ENCODE results near the gene CCDC34.

CCDC34 gene, protein sequence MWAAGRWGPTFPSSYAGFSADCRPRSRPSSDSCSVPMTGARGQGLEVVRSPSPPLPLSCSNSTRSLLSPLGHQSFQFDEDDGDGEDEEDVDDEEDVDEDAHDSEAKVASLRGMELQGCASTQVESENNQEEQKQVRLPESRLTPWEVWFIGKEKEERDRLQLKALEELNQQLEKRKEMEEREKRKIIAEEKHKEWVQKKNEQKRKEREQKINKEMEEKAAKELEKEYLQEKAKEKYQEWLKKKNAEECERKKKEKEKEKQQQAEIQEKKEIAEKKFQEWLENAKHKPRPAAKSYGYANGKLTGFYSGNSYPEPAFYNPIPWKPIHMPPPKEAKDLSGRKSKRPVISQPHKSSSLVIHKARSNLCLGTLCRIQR

DNA sequence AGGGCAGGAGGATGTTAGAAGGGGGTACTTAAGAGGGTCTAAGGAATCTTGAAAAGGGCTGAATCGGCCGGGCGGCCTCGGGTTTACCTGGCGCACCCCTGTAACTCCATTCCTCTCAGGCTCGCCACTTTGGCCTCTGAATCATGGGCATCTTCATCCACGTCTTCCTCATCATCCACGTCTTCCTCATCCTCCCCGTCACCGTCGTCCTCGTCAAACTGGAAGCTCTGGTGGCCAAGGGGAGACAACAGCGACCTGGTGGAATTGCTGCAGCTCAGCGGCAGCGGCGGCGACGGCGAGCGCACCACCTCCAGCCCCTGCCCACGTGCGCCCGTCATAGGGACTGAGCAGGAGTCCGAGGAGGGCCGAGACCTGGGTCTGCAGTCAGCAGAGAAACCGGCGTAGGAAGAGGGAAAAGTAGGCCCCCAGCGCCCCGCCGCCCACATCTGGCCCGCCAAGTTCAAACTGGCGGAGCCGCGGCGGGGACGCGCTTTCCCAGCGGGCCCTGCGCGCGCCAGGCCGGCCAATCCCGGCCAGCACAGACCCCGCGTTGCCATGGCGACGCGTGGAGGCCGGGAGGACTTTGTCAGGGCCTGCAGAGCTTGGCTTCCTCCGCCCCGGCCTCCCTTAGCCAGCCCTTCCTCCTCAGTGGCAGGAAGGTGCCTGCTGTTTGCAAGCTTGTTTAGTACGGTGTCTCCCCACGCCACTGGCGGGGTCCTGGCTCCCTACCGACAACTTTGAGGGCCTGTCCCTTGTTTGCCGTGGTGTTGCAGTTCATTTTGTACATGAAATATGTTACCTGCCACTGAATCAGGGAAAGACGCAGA, at the start of gene CCDC34:
CCDC34 (minus strand) TSS at position 467 of the 827 bp plus-strand sequence; CDS start at position 446, 21 bp downstream.
- DNase-seq (ENCODE audit: low read depth): peak; percentile 78

GRCh38 chr11:27412192-27412691, 49.2 kb upstream of the CCDC34 start:
- DNase-seq (ENCODE audit: low read depth): no peak

- no peak for DNase-seq (ENCODE audit: low read depth)
Observed at GRCh38 chr11:27411328-27411727, 48.3 kb upstream of the CCDC34 start.

DNA sequence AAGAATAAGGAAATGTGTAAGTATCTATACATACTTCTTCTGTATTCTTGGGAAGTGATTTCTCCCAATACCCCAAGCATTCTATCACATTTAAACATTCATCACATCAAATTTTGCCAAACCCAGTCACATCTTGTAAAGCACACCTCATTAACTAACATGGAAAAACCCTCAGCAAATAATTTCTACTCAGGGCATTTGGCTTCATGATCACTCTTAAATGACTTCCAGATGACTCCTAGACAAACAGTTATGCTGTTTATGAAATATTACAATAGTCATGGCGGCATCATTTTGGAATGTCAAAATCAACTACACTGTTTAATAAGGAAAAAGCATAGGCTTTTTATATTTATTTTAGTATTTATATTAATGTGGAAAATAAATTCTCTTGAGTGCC, 47.3 kb upstream of the CCDC34 start:
- no peak for DNase-seq (ENCODE audit: low read depth)

- DNase-seq (ENCODE audit: low read depth): no peak
Observed at GRCh38 chr11:27409742-27410141, 46.7 kb upstream of the CCDC34 start.

- DNase-seq (ENCODE audit: low read depth): no peak
Observed at GRCh38 chr11:27409049-27409448, 46.0 kb upstream of the CCDC34 start.

DNA sequence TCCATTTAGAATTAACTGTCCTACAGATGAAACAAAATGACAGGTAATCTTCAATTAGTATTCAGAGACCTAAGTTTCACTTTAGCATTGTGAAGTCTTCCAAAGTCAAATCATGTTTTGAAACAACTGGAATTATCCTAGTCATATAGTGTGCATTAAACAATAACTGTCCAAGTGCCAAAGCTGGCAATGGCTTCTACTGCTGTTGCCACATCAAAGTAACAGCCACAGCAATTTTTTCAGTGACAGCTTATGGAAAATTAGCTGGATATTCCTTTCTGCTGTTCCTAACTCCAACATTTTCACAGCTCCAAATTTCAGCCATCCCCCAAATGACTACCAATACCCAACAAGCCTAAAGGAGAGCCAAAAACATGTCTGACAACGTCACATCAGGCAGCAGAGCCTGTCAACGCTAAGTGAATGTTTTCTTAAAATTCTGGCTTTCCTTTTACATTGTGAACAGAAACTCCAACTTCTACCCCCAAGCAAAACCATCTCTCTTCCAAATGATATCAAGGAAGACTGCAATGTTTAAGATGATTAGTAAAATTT, 45.3 kb upstream of the CCDC34 start:
- no peak for DNase-seq (ENCODE audit: low read depth)

- DNase-seq (ENCODE audit: low read depth): no peak
Observed at GRCh38 chr11:27406498-27407354, 43.7 kb upstream of the CCDC34 start.

GRCh38 chr11:27405134-27405533, 42.1 kb upstream of the CCDC34 start:
- DNase-seq (ENCODE audit: low read depth): no peak

DNA sequence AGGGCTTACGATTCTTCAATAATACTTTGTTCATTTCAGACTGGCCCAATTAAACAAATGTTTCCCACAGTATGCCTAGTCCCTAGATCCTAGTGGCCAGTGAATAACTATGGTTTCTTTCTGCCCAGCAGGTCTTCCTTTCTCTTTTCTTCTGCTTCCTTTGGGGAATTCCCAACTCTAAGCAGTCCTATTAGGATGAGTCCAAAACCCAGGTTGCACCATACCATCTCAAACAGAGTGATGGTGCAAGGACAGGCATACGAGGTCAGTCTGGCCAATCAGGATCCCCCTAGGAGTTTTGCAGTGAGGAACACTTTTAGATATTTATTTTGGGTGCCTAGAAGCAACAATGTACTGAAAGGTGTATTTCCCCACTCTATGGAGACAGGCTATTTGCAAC, 41.4 kb upstream of the CCDC34 start:
- no peak for DNase-seq (ENCODE audit: low read depth)

- DNase-seq (ENCODE audit: low read depth): no peak
Observed at GRCh38 chr11:27403195-27403594, 40.2 kb upstream of the CCDC34 start.

DNA sequence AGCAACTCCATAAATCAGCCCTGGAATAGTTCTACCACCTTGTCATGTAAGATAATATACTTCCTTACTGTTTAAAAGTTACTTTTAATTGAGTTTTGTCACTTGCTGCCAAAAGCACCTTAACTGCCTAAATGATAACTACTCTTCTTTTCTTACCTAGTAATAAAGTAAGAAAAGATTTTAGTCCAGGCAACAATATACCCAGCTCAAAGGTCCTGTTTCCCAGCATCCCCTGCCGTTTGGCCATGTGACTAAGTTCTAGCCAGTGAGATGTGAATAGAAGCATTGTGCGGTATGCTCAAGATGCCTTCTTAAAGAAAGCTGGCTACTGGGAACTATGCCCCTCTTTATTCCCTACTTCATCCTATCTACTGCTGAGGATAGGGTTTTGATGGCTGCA, 39.4 kb upstream of the CCDC34 start:
- no peak for DNase-seq (ENCODE audit: low read depth)

GRCh38 chr11:27401833-27402316, 38.9 kb upstream of the CCDC34 start:
- no peak for DNase-seq (ENCODE audit: low read depth)

DNA sequence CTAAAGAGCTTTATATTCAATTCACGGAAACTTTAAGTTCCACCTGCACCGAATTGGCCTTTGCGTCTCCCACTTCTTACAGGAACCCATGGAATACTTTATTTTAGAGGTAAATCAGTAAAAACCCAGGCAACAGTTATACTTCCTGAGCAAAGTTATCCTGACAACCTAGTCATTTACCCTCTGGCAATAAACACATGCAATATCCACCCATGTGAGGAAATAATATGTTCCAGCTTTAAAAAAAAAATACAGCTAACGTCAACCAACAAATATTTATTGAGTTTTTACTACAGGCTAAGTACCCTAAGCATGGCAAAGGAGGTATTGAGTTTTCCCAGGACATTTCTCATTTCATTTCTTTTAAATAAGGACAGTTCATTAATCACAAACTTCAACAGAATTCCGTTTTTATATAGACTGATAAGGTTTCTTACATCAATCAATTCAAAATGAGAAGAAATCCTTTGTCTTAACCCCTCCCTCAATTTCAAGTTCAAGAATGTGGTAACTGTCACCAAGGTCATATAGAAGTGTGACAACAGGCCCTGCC, 38.3 kb upstream of the CCDC34 start:
- DNase-seq (ENCODE audit: low read depth): no peak

- DNase-seq (ENCODE audit: low read depth): no peak
Observed at GRCh38 chr11:27398400-27398770, 35.4 kb upstream of the CCDC34 start.

DNA sequence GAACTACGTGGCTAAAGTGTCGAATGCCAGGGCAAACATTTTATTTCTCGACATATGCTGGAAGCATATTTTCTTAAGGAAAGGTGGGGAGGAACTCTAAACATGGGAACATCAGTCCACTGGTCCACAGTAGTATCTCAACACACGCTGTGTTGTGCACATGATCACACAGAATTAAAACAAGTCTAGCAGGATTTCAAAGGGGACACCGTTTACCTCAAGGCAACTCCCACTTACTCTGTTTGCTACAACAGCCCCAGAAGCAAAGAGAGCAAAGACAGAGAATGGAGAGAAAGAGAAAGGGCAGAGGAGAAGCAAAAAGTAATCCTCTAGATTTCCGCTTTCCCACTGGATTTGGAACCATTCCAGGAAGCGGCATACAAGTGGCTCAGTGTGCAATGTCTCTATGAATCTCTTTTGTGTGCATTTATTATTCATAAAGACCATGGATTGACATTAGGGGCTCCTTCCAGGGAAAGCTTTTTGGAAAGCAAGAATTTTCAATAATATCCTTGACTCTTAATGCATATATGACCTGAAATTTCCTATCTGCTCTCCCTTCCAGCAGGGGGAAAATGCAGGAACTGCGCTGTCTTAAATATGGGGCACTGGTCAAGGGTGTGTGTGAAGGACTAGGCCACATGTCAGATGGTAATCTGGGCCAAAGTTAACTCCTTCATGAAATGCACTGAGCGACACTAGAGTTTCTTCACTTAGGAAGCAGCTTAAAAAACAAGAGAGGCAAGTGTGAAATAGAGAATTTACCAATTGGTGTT, 34.8 kb upstream of the CCDC34 start:
- DNase-seq (ENCODE audit: low read depth): no peak

DNA sequence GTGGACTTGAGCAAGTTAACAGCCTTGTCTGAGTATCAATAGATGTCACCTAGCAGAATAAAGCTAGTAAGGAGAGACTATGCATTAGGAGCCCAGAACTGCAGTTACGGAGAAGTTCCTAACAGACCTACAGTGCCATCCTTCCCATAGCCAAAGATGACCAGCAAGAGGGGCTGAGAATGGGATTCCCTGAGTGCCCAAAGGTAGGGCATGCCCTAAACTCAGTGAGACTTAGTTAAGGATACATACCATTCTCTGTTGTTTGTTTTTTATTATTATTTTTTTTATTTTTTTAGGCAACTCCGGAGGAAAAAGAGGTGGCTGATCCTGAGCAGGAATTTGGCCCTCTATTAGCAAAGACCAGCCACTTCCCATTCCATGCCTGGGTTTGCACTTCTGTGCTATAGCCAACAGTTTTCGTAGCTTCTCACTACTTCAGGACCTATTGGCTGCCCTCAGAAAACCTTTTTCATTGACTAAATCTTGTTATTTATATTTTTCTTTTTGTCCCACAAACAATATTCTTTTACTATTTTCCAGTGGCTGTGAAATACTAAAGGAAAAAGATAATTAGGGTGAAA, 33.3 kb upstream of the CCDC34 start:
- no peak for DNase-seq (ENCODE audit: low read depth)

DNA sequence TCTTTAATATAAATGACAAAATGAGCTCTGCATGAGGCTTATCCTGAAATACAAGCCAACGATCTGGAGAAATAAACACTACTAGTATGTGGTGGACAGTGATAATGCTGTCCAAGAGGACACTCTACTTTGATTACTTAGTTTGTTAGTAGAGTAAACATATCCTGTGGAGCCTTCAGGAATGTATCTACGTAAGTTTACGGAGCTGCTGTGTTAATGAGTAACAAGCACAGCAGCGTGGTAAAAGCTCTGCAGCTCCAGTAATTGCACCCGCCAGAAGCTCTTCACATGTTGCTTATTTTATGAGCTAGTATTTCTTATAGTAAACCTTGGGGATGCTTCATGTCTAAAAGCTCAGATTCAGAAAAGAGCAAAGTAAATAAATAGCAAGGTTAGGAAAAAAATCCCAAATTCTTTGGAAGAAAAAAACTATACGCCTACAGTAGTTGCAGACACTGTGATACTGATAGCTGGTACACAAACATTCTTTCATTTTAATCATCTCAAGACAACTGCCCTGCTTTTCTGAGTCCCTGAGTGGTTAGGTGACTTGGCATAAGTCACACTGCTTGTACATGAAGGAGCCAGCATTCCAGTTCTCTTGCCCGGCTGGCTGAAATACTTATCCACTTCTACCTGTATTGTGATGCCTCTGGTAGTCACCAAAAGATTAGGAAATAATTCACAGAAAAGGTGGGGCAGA, 32.7 kb upstream of the CCDC34 start:
- DNase-seq (ENCODE audit: low read depth): no peak

DNA sequence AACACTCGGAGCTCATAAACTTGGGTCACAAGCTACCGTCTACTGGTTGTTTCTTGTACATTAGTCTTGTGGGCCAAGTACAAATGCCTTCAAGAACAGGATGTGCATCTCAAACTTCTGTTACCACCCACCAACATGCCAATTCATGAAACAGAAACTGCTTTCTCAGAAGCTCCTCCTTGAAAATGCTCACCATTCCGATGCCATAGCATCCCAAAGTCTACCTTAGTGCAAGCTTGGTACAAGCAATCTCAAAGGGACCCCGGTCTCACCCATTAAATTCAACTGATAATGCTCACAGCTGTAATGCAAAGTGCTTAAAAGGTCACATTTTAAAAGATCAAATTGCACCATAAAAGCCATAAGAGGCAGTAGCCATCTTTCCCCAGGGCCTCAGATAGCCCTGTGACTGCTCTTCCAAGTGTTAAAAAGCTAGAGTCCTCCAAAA, 31.8 kb upstream of the CCDC34 start:
- no peak for DNase-seq (ENCODE audit: low read depth)

Measured in stimulated activated CD8-positive, alpha-beta memory T cell treated with anti-CD3 and anti-CD28 coated beads, Interleukin-12 subunit alpha, Interleukin-12 subunit beta, amount 100 ng/mL, for 4 hours (primary cell).